Activated CD8-positive, alpha-beta memory T cell treated with anti-CD3 and anti-CD28 coated beads, Interleukin-2, amount 50 U/mL, for 1 hour (primary cell): Measurements from ENCODE around the gene CEL.
"Not testable (repeated sequence)": the region's sequence is repeated elsewhere in the genome, so short reads cannot be mapped to it uniquely, and the experiment has no call there.

Experiments used
- DNase-seq: peaks from one replicate; pipeline ENCODE4 v3.0.0-alpha.2; 2020; ENCODE audit errors: extremely low read depth

Gene CEL

GRCh38 chr9:133061764-133062145 lies at the start of gene CEL:
CEL (plus strand) TSS chr9:133061981; CDS start chr9:133062003, 22 bp downstream.
- not testable (repeated sequence) for DNase-seq

- no peak for DNase-seq
Measured at GRCh38 chr9:133014696-133015095, 47.1 kb upstream of the CEL start.

- DNase-seq, result no peak
Measured at GRCh38 chr9:133023117-133023890, 38.5 kb upstream of the CEL start.

- DNase-seq, result no peak
Measured at GRCh38 chr9:133026426-133026825, 35.4 kb upstream of the CEL start.

GRCh38 chr9:133027134-133027533 lies 34.6 kb upstream of the CEL start:
- no peak for DNase-seq

GRCh38 chr9:133028221-133028620 lies 33.6 kb upstream of the CEL start:
- no peak for DNase-seq

- DNase-seq, result no peak
Measured at GRCh38 chr9:133029994-133030316, 31.8 kb upstream of the CEL start.

GRCh38 chr9:133030317-133031129 lies 31.3 kb upstream of the CEL start, which contains the start of gene GTF3C5:
GTF3C5 (plus strand) TSS chr9:133030997; CDS start chr9:133031012, 15 bp downstream.
- DNase-seq, result peak; percentile 86

- no peak for DNase-seq
Measured at GRCh38 chr9:133031130-133031422, 30.7 kb upstream of the CEL start.

- DNase-seq, result no peak
Measured at GRCh38 chr9:133031496-133031911, 30.3 kb upstream of the CEL start.

- no peak for DNase-seq
Measured at GRCh38 chr9:133032171-133032570, 29.6 kb upstream of the CEL start.

- no peak for DNase-seq
Measured at GRCh38 chr9:133035669-133036068, 26.1 kb upstream of the CEL start.

GRCh38 chr9:133037775-133038515 lies 23.8 kb upstream of the CEL start:
- DNase-seq, result no peak

GRCh38 chr9:133040892-133041479 lies 20.8 kb upstream of the CEL start:
- not testable (repeated sequence) for DNase-seq

- no peak for DNase-seq
Measured at GRCh38 chr9:133041958-133042357, 19.8 kb upstream of the CEL start.

- no peak for DNase-seq
Measured at GRCh38 chr9:133042676-133043075, 19.1 kb upstream of the CEL start.

- no peak for DNase-seq
Measured at GRCh38 chr9:133043449-133044035, 18.2 kb upstream of the CEL start.

GRCh38 chr9:133044125-133044524 lies 17.7 kb upstream of the CEL start:
- no peak for DNase-seq

GRCh38 chr9:133044661-133045060 lies 17.1 kb upstream of the CEL start:
- no peak for DNase-seq

GRCh38 chr9:133045132-133045531 lies 16.6 kb upstream of the CEL start:
- no peak for DNase-seq

GRCh38 chr9:133046196-133046899 lies 15.4 kb upstream of the CEL start:
- no peak for DNase-seq
